ENCODE data around the gene ME3. TPM values are rescaled to one million over a fixed set of nuclear protein-coding genes. Genes with fewer than 3 reads are reported as not detected.
A peak's percentile ranks its signal among the peaks of the same experiment; 100 is the strongest.

ME3 gene
- total RNA-seq, 1 donor from 2014 or later, result 30.4 TPM

GRCh38 chr11:86403458-86403857 lies 269.0 kb downstream of the ME3 start:
- DNase-seq, result no peak
- no peak for ATAC-seq (ENCODE audit: poor library complexity)
- intact Hi-C loops (cut with DNase I), result no loop called here

DNA sequence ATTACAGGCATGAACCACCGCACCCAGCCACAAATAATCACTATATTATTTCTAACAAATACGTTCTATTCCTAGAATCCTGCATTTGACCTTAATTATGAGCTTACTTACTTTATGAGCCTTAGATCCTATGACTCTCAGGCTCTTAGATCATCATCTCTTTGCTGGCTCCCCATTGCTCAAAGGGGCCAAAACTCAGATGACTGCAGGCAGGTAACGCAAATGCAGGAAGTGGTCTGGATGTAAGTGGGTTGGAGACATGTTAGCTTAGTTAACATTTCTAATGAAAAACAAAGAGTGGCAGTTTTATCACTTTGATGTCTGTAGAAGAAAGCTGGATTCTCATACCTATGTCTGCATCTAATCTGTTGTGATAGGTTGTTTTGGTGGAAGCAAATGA lies 274.3 kb downstream of the ME3 start:
- ATAC-seq (ENCODE audit: poor library complexity) (no peak), DNase-seq (no peak)
- intact Hi-C loops (cut with DNase I), result no loop called here

DNA sequence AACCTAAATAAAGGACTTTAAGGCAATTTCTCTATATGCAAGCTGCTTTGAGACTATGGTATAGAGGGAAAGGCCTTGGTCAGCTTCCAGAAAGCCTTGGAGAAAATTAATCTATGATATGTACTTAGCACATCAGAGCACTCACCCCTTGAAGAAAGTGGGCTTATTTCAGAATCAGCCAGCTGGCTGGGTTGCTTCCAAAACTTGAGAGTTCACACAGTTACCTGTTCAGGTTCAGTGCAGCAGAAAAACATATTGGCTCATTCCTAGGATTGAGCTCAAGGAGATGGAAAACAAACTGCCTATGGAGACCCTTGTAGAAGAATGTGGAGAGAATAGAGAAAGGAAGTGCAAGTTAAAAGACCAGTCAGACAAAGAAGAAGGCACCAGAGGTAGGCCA lies 275.1 kb downstream of the ME3 start:
- ATAC-seq (ENCODE audit: poor library complexity), result no peak
- DNase-seq, result no peak
- intact Hi-C loops (cut with DNase I), result no loop called here

DNA sequence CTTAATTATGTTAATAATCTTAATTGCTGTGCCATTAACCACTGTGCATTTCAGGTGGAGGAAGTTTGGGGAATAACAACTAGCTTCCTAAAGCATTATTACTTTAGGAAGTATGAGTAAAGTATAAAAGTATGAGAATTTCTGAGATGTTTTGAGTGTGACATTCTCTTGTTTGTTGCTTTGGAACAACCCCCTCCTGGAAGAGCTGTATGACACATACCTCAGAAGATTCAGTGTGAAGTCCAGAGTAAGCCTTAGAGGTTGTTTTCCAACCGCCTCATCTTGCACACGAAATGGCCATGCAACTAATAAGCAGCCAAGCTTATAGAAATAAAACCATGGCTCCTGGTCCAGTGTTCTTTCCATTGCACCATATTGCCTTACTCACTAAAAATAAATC lies 276.0 kb downstream of the ME3 start:
- ATAC-seq (ENCODE audit: poor library complexity), result no peak
- intact Hi-C loops (cut with DNase I), result no loop called here
- no peak for DNase-seq

GRCh38 chr11:86395061-86395551 lies 277.3 kb downstream of the ME3 start:
- intact Hi-C loops (cut with DNase I), result no loop called here
- DNase-seq, result no peak
- peak; percentile 56 for ATAC-seq (ENCODE audit: poor library complexity)

Other genes with a start within 250 kb of the ME3 start
- 4.1 TPM for gene PRSS23, start 127.9 kb upstream of the ME3 start, total RNA-seq

All from Right ventricle myocardium superior (tissue), 1 donor.